CD4-positive, alpha-beta T cell (primary cell): ENCODE results near the gene PPM1G. TPM values are rescaled to one million over a fixed set of nuclear protein-coding genes. Genes with fewer than 3 reads are reported as not detected.
A peak's percentile ranks its signal among the peaks of the same experiment; 100 is the strongest.

Source experiments
- ATAC-seq: fragments of 200-7000 bp; cut with Tn5 transposase; one replicate; pipeline ENCODE4 v1.10.0; 2022; ENCODE audit warnings: mild to moderate bottlenecking; ENCODE audit not compliant: poor library complexity
- CTCF ChIA-PET: fragments of 350-600 bp; sonication (Branson Sonifier 250); formaldehyde crosslinking; loops from one replicate; lab custom pipeline; 2021; ENCODE audit warnings: antibody characterized with exemption, inconsistent platforms; lab: Charles Lee
- POLR2A ChIA-PET: fragments of 350-600 bp; sonication (Branson Sonifier 250); formaldehyde crosslinking; loops from one replicate; lab custom pipeline; 2021; ENCODE audit warnings: antibody characterized with exemption, inconsistent platforms; lab: Charles Lee
- DNase-seq, 14 experiments: peaks; one replicate each; pipeline ENCODE4 v3.0.0-alpha.2; 2013 to 2020; ENCODE audit warnings: mixed read lengths in 2 of 14
- H3K27ac ChIP-seq, 2 donors: one replicate each; pipeline versions ENCODE4 v1.5.1 to v1.7.0; 2013; ENCODE audit warnings: low read length in 2 of 2, low read depth in 1 of 2, mild to moderate bottlenecking in 1 of 2
- H3K27me3 ChIP-seq, 2 experiments: 1 replicate in 1 of 2; 2 replicates in 1 of 2; pipeline versions ENCODE4 v1.6.1 to v1.7.0; 2013; ENCODE audit warnings: low read length in 2 of 2, control low read depth in 1 of 2, mild to moderate bottlenecking in 1 of 2, moderate library complexity in 1 of 2; ENCODE audit not compliant: insufficient read depth in 2 of 2, control insufficient read depth in 1 of 2
- H3K36me3 ChIP-seq: one replicate; pipeline ENCODE4 v1.6.1; 2013; ENCODE audit warnings: low read length, control low read depth; ENCODE audit not compliant: insufficient read depth
- H3K4me1 ChIP-seq: one replicate; pipeline ENCODE4 v1.6.1; 2013; ENCODE audit warnings: low read length, control low read depth; ENCODE audit not compliant: insufficient read depth
- H3K4me3 ChIP-seq: one replicate; pipeline ENCODE4 v1.5.1; 2013; ENCODE audit warnings: mild to moderate bottlenecking, low read length, moderate library complexity
- H3K9me3 ChIP-seq, 2 experiments: 1 replicate in 1 of 2; 2 replicates in 1 of 2; pipeline versions ENCODE4 v1.6.1 to v1.7.0; 2013; ENCODE audit warnings: low read length in 2 of 2, mild to moderate bottlenecking in 2 of 2, control low read depth in 1 of 2, moderate library complexity in 1 of 2; ENCODE audit not compliant: control insufficient read depth in 1 of 2, insufficient read depth in 1 of 2
- H3K27ac Mint-ChIP-seq: one replicate; pipeline ENCODE4 v1.8.0; 2020; ENCODE audit warnings: mixed read lengths
- H3K27me3 Mint-ChIP-seq: one replicate; pipeline ENCODE4 v1.8.0; 2021; ENCODE audit warnings: mixed read lengths
- H3K36me3 Mint-ChIP-seq: one replicate; pipeline ENCODE4 v1.8.0; 2021; ENCODE audit warnings: low read depth, mixed read lengths
- H3K4me1 Mint-ChIP-seq: one replicate; pipeline ENCODE4 v1.8.0; 2021; ENCODE audit warnings: low read depth, mixed read lengths
- H3K4me3 Mint-ChIP-seq: one replicate; pipeline ENCODE4 v1.8.0; 2020; ENCODE audit warnings: mild to moderate bottlenecking, mixed read lengths
- H3K9me3 Mint-ChIP-seq: one replicate; pipeline ENCODE4 v1.8.0; 2020; ENCODE audit warnings: mixed read lengths
- intact Hi-C, 2 experiments: fragments of 100-400 bp; cut with DNase I in 1 of 2; cut with micrococcal nuclease in 1 of 2; formaldehyde crosslinking; loops; one replicate each; pipeline versions ENCODE4 v1.15.1 to v1.9.0; 2023 to 2025; cut with DNase I, micrococcal nuclease
- total RNA-seq, 174 experiments: library from RNA in 2 of 174; stranded (reverse) in 2 of 174; gene quantifications; one replicate each; pipeline ENCODE4 v1.2.3 and lab custom pipeline; 2021 to 2026
- TF ChIP-seq, protein P1 (sequence below): fragments of 200-600 bp; IDR thresholded peaks from one replicate; pipeline ENCODE4 v1.8.0; 2022; ENCODE audit warnings: antibody characterized with exemption, mild to moderate bottlenecking

PPM1G gene
- total RNA-seq, 2 experiments from 2014 or later, result 30.4 to 31.2 TPM

DNA sequence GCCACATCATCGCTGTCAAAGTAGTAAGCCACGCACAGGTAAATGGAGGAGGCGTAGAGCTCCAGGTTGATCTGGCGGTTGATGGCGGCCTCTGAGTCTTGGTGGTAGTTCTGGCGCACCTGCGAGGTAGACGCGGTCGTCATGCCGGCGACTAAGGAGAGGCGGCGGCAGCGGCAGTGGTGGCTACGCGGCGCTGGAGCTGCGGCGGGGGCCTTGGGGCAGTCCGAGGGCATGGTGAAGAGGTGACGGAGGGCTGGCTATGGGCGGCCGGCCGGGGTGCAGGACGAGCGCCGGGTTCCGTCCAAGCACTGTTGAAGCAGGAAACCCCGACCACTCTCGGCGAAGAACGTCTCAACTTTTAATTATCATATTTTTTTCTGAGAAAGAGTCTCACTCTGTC is 16.2 kb downstream of the PPM1G start:
- Mint-ChIP-seq H3K9me3 (no peaks in the 10 kb centered on the region), H3K4me3 (no peak overlapping the region), H3K27me3 (no peaks in the 10 kb centered on the region), H3K36me3 (peaks cover 39% of the 10 kb centered on the region), H3K4me1 (peaks cover 45% of the 10 kb centered on the region), H3K27ac (peak overlapping the region; percentile 53)
- ChIA-PET POLR2A (interaction anchor here (2.4 kb wide), 2 partner anchors 16 to 35 kb away, joined by 8 to 11 read pairs; partner anchors contain the start of genes NRBP1 and PPM1G), CTCF (interaction anchor here (2.2 kb wide), 1 partner anchor 35 kb away, joined by 5 read pairs; the partner anchor contains the start of gene NRBP1)
- intact Hi-C loops, result loop anchor here in 1 of 2 experiments (5.0 kb wide), 1 partner anchor 34 kb away; the partner anchor contains the start of gene NRBP1
- ATAC-seq (no peak), DNase-seq (no peak)
- Histone ChIP-seq H3K27ac (no peak overlapping the region), H3K9me3 (no peaks in the 10 kb centered on the region), H3K4me3 (no peak overlapping the region), H3K27me3 (no peaks in the 10 kb centered on the region), H3K36me3 (peaks cover 13% of the 10 kb centered on the region), H3K4me1 (peaks cover 25% of the 10 kb centered on the region)
- TF ChIP-seq, protein P1, sequence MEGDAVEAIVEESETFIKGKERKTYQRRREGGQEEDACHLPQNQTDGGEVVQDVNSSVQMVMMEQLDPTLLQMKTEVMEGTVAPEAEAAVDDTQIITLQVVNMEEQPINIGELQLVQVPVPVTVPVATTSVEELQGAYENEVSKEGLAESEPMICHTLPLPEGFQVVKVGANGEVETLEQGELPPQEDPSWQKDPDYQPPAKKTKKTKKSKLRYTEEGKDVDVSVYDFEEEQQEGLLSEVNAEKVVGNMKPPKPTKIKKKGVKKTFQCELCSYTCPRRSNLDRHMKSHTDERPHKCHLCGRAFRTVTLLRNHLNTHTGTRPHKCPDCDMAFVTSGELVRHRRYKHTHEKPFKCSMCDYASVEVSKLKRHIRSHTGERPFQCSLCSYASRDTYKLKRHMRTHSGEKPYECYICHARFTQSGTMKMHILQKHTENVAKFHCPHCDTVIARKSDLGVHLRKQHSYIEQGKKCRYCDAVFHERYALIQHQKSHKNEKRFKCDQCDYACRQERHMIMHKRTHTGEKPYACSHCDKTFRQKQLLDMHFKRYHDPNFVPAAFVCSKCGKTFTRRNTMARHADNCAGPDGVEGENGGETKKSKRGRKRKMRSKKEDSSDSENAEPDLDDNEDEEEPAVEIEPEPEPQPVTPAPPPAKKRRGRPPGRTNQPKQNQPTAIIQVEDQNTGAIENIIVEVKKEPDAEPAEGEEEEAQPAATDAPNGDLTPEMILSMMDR, result no peak

DNA sequence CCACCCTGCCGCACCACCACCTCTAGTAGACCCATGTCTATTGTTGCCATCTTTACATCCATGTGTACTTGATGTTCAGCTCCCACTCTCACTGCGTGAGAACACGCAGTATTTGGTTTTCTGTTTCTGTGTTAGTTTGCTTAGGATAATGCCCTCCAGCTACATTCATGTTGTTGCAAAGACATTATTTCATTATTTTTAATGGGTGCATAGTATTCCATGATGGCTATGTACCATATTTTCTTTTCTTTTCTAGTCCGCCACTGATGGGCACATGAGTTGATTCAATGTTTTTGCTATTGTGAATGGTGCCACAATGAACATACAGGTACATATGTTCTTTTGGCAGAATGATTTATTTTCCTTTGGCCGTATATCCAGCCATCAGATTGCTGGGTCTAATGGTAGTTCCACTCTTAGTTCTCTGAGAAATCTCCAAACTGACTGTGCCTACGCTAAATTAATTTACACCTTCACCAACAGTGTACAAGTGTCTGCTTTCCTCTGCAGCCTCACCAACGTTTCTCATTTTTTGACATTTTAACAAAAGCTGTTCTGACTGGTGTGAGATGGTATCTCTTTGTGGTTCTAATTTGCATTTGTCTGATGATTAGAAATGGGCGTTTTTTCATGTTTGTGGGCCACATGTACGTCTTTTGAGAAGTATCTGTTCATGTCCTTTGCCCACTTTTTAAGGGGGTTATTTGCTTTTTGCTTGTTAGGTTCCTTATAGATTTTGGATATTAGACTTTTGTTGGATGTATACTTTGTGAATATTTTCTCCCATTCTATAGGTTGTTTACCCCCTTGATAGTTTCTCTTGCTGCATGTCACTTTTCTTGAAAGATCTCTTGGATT is 18.3 kb downstream of the PPM1G start:
- Mint-ChIP-seq H3K9me3 (no peaks in the 10 kb centered on the region), H3K4me3 (peak overlapping the region; percentile 32), H3K4me1 (peaks cover 32% of the 10 kb centered on the region), H3K27me3 (no peaks in the 10 kb centered on the region), H3K27ac (peak overlapping the region; percentile 86), H3K36me3 (peaks cover 43% of the 10 kb centered on the region)
- H3K4me3 ChIP-seq, result no peak overlapping the region
- DNase-seq, result peak in 3 of 14 experiments; percentile 73 to 77 (median 74)
- TF ChIP-seq, protein P1, result no peak
- no peaks in the 10 kb centered on the region for H3K27me3 ChIP-seq
- ChIA-PET CTCF (interaction anchor here (1.0 to 2.2 kb wide), 3 partner anchors 17 to 39 kb away, joined by 3 to 5 read pairs (median 3); partner anchors contain the start of gene NRBP1), POLR2A (interaction anchor here (0.6 to 2.4 kb wide), 6 partner anchors 11 to 1417 kb away, joined by 3 to 11 read pairs (median 4); partner anchors contain the start of genes PPM1G, SNX17 and ZNF513)
- no peaks in the 10 kb centered on the region for H3K9me3 ChIP-seq
- ATAC-seq, result peak; percentile 80
- peaks cover 23% of the 10 kb centered on the region for H3K36me3 ChIP-seq
- H3K27ac ChIP-seq, result peak overlapping the region; percentile 47 to 52
- peaks cover 25% of the 10 kb centered on the region for H3K4me1 ChIP-seq
- intact Hi-C loops, result loop anchor here in 1 of 2 experiments (1.0 to 5.0 kb wide), 2 partner anchors 21 to 36 kb away; partner anchors contain the start of genes EIF2B4, NRBP1 and SNX17

DNA sequence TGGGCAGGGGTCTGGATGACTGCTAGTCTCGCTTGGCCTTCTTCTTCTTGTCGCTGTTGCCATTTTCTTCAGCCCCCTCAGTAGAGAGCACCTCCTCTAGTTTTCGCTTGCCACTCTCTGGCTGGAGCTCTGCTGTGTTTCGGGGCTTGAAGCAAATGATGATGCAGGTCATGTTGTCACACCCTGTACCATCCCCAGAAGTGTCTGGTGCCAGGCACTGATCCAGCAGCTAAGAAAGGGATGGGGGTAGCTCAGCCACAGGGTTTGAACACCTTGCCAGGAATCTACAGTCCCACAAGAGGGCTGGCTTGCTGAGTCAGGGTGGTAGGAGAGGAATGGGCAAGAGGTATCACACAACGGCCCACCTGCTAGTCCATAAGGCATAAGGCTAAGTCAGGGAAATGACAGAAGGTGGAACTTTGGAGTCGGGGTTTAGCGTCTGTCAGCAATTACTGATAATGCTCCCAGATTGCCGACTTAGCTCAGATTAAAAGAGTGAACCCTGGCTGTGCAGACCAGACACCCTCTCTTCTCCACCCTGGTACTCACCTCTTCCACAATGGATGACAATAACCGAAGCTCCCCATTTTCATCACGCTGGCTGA is 27.7 kb downstream of the PPM1G start:
- DNase-seq, result no peak
- H3K4me3 ChIP-seq, result no peak overlapping the region
- peak overlapping the region in 1 of 2 donors; percentile 29 for H3K27ac ChIP-seq
- peak overlapping the region; percentile 91 for H3K27ac Mint-ChIP-seq
- no peaks in the 10 kb centered on the region for H3K27me3 ChIP-seq
- H3K4me1 ChIP-seq, result peaks cover 18% of the 10 kb centered on the region
- no peaks in the 10 kb centered on the region for H3K9me3 Mint-ChIP-seq
- TF ChIP-seq, protein P1, result no peak
- peaks cover 64% of the 10 kb centered on the region for H3K36me3 ChIP-seq
- peaks cover 32% of the 10 kb centered on the region for H3K4me1 Mint-ChIP-seq
- POLR2A ChIA-PET, result interaction anchor here (2.9 kb wide), 1 partner anchor 28 kb away, joined by 16 read pairs; the partner anchor contains the start of gene PPM1G
- ATAC-seq, result no peak
- H3K36me3 Mint-ChIP-seq, result peaks cover 79% of the 10 kb centered on the region
- peak overlapping the region; percentile 91 for H3K4me3 Mint-ChIP-seq
- intact Hi-C loops, result loop anchor here in 1 of 2 experiments (2.0 to 5.0 kb wide), 3 partner anchors 27 to 246 kb away; partner anchors contain the start of genes CCDC121, GPN1, NRBP1 and PPM1G
- H3K27me3 Mint-ChIP-seq, result no peaks in the 10 kb centered on the region
- no peaks in the 10 kb centered on the region for H3K9me3 ChIP-seq
- CTCF ChIA-PET, result interaction anchor here (1.1 kb wide), 1 partner anchor 12 kb away, joined by 4 read pairs; the partner anchor contains the start of gene EIF2B4
